IMR-90 (cell line): Measurements from ENCODE around the gene ESYT1. TPM values are rescaled to one million over a fixed set of nuclear protein-coding genes. Genes with fewer than 3 reads are reported as not detected.

Experiments used
- ATAC-seq: fragments of 200-7000 bp; cut with Tn5 transposase; 2 replicates; pipeline ENCODE4 v1.9.1; 2020; ENCODE audit warnings: low read depth, mild to moderate bottlenecking, moderate library complexity
- BruUV-seq: library from RNA; stranded (reverse); fragments of 400-500 nt; replicated peaks from 2 replicates; lab custom pipeline; 2021; lab: Mats Ljungman, UMichigan
- CTCF ChIA-PET: fragments of 300-600 bp; formaldehyde crosslinking; extraction: SDS; loops from one replicate; lab custom pipeline; 2021; ENCODE audit warnings: antibody characterized with exemption; lab: Yijun Ruan, JAX
- POLR2A ChIA-PET: fragments of 300-600 bp; sonication (Branson Sonifier 250); formaldehyde crosslinking; loops from one replicate; lab custom pipeline; 2022; ENCODE audit warnings: antibody characterized with exemption; ENCODE audit not compliant: unreplicated experiment; lab: Charles Lee
- DNase-seq: peaks from one replicate; pipeline ENCODE4 v3.0.0; 2013
- H2AFZ ChIP-seq: replicated peaks from 2 replicates; pipeline ENCODE3; 2013; ENCODE audit warnings: low read length, mild to moderate bottlenecking; ENCODE audit not compliant: poor library complexity
- H2AK5ac ChIP-seq: 2 replicates; pipeline ENCODE4 v1.6.1; 2013; ENCODE audit warnings: low read depth, low read length, inconsistent platforms
- H2AK9ac ChIP-seq: replicated peaks from 2 replicates; pipeline ENCODE3; 2013; ENCODE audit warnings: mild to moderate bottlenecking, low read depth, low read length, moderate library complexity; ENCODE audit not compliant: poor library complexity
- H2BK120ac ChIP-seq: 2 replicates; pipeline ENCODE4 v1.6.1; 2013; ENCODE audit warnings: low read depth, low read length, inconsistent platforms
- H2BK15ac ChIP-seq: 3 replicates; pipeline ENCODE4 v1.6.1; 2013; ENCODE audit warnings: low read depth, low read length, inconsistent platforms
- H2BK20ac ChIP-seq: 2 replicates; pipeline ENCODE4 v1.6.1; 2013; ENCODE audit warnings: low read depth, mild to moderate bottlenecking, inconsistent platforms, low read length, moderate library complexity
- H2BK5ac ChIP-seq: 2 replicates; pipeline ENCODE4 v1.6.1; 2013; ENCODE audit warnings: mild to moderate bottlenecking, low read depth, low read length, inconsistent platforms; ENCODE audit not compliant: poor library complexity, severe bottlenecking
- H3K14ac ChIP-seq: replicated peaks from 2 replicates; pipeline ENCODE4 v1.6.1; 2013; ENCODE audit warnings: low read depth, low read length, inconsistent platforms
- H3K18ac ChIP-seq: 2 replicates; pipeline ENCODE4 v1.6.1; 2013; ENCODE audit warnings: low read depth, low read length, control low read depth
- H3K23ac ChIP-seq: 2 replicates; pipeline ENCODE4 v1.6.1; 2013; ENCODE audit warnings: low read depth, low read length, inconsistent platforms
- H3K27ac ChIP-seq: 2 replicates; pipeline ENCODE4 v1.5.1; 2013; ENCODE audit warnings: mild to moderate bottlenecking, control low read depth, low read length; ENCODE audit not compliant: insufficient read depth
- H3K27me3 ChIP-seq: 2 replicates; pipeline ENCODE4 v1.6.1; 2013; ENCODE audit warnings: low read length; ENCODE audit not compliant: control insufficient read depth, insufficient read depth
- H3K36me3 ChIP-seq: 2 replicates; pipeline ENCODE4 v1.6.1; 2013; ENCODE audit warnings: low read length, mixed read lengths; ENCODE audit not compliant: control insufficient read depth, insufficient read depth
- H3K4ac ChIP-seq: 2 replicates; pipeline ENCODE4 v1.6.1; 2013; ENCODE audit warnings: low read depth, low read length, inconsistent platforms
- H3K4me1 ChIP-seq: 2 replicates; pipeline ENCODE4 v1.6.1; 2013; ENCODE audit warnings: low read length, mixed read lengths; ENCODE audit not compliant: control insufficient read depth, insufficient read depth
- H3K4me2 ChIP-seq: 2 replicates; pipeline ENCODE4 v1.6.1; 2013; ENCODE audit warnings: low read depth, mild to moderate bottlenecking, control low read depth, low read length, moderate library complexity
- H3K4me3 ChIP-seq: 2 replicates; pipeline ENCODE4 v1.5.1; 2013; ENCODE audit warnings: low read depth, mild to moderate bottlenecking, control low read depth, low read length, moderate library complexity; ENCODE audit not compliant: insufficient read depth
- H3K56ac ChIP-seq: 2 replicates; pipeline ENCODE4 v1.6.1; 2013; ENCODE audit warnings: low read length, inconsistent platforms; ENCODE audit not compliant: insufficient read depth; ENCODE audit errors: extremely low read depth
- H3K79me1 ChIP-seq, 2 experiments: 2 replicates each; pipeline ENCODE4 v1.6.1; 2013; ENCODE audit warnings: low read length in 2 of 2, inconsistent platforms in 1 of 2, low read depth in 1 of 2
- H3K9ac ChIP-seq: 2 replicates; pipeline ENCODE4 v1.6.1; 2013; ENCODE audit warnings: low read depth, low read length, control low read depth
- H3K9me1 ChIP-seq: 2 replicates; pipeline ENCODE4 v1.6.1; 2013; ENCODE audit warnings: low read length, inconsistent platforms; ENCODE audit not compliant: insufficient read depth
- H3K9me3 ChIP-seq: 2 replicates; pipeline ENCODE4 v1.6.1; 2013; ENCODE audit warnings: low read length; ENCODE audit not compliant: control insufficient read depth, insufficient read depth
- H4K20me1 ChIP-seq: 2 replicates; pipeline ENCODE4 v1.6.1; 2013; ENCODE audit warnings: low read length, inconsistent platforms; ENCODE audit not compliant: insufficient read depth
- H4K5ac ChIP-seq: 2 replicates; pipeline ENCODE4 v1.6.1; 2013; ENCODE audit warnings: mild to moderate bottlenecking, low read depth, low read length, control low read depth
- H4K8ac ChIP-seq, 2 experiments: 2 replicates each; pipeline ENCODE4 v1.6.1; 2013; ENCODE audit warnings: low read depth in 2 of 2, low read length in 2 of 2, control low read depth in 1 of 2, inconsistent platforms in 1 of 2
- H4K91ac ChIP-seq: 2 replicates; pipeline ENCODE4 v1.6.1; 2013; ENCODE audit warnings: low read depth, low read length, inconsistent platforms; ENCODE audit not compliant: insufficient read depth
- BHLHE40 ChIP-seq: fragments of 150-350 bp; IDR thresholded peaks from 2 replicates; pipeline ENCODE4 v1.6.1; 2016; ENCODE audit warnings: mild to moderate bottlenecking, low read depth, low read length
- FOS ChIP-seq: fragments of 150-350 bp; IDR thresholded peaks from 2 replicates; pipeline ENCODE4 v1.6.1; 2016; ENCODE audit warnings: low read depth, low read length
- NFE2L2 ChIP-seq: fragments of 150-350 bp; IDR thresholded peaks from 2 replicates; pipeline ENCODE4 v1.6.1; 2016; ENCODE audit warnings: low read depth, mild to moderate bottlenecking, low read length
- POLR2A ChIP-seq: IDR thresholded peaks from 2 replicates; pipeline ENCODE4 v1.6.1; 2012; ENCODE audit warnings: mild to moderate bottlenecking, low read depth, low read length
- RFX5 ChIP-seq: IDR thresholded peaks from 2 replicates; pipeline ENCODE4 v1.8.0; 2012; ENCODE audit warnings: low read depth, mild to moderate bottlenecking, low read length, moderate library complexity
- SMC3 ChIP-seq: fragments of 150-350 bp; IDR thresholded peaks from 2 replicates; pipeline ENCODE4 v1.6.1; 2016; ENCODE audit warnings: low read depth, mild to moderate bottlenecking, antibody characterized with exemption, low read length, moderate library complexity
- USF2 ChIP-seq: fragments of 150-350 bp; IDR thresholded peaks from 2 replicates; pipeline ENCODE4 v1.6.1; 2017; ENCODE audit warnings: mild to moderate bottlenecking, antibody characterized with exemption, low read length, low read depth
- WGBS, 2 experiments: methylation state at CpG; one replicate each; pipeline versions ENCODE4 v1.1.5 to v1.1.7; 2013; ENCODE audit warnings: missing lambda C conversion rate in 2 of 2; ENCODE audit not compliant: insufficient read length in 1 of 2; ENCODE audit errors: extremely low coverage in 2 of 2; 5-methylcytosine and 5-hydroxymethylcytosine counted together
- dilution Hi-C: fragments of 300-500 bp; cut with HindIII; formaldehyde crosslinking; loops from one replicate; pipeline ENCODE4 v1.14.3; 2018; ENCODE audit warnings: low sequenced_read_pairs; ENCODE audit not compliant: unreplicated experiment
- in situ Hi-C: fragments of 300-500 bp; cut with MboI; formaldehyde crosslinking; loops from 3 replicates; pipeline ENCODE4 v1.14.3; 2019; ENCODE audit warnings: low sequenced_read_pairs, inconsistent platforms, mixed read lengths
- intact Hi-C: fragments of 100-400 bp; cut with micrococcal nuclease; formaldehyde crosslinking; loops from 2 replicates; pipeline ENCODE4 v1.10.0; 2022
- polyA plus RNA-seq, 3 experiments: library from polyadenylated mRNA; depleted of rRNA; stranded (reverse); fragments of >200 nt; gene quantifications; 2 replicates each; pipeline ENCODE4 v1.2.3, GENCODE V29; 2012; ENCODE audit warnings: low replicate concordance in 1 of 3
- total RNA-seq: library from RNA; depleted of rRNA; stranded (reverse); fragments of >200 nt; gene quantifications from 2 replicates; pipeline ENCODE4 v1.2.3, GENCODE V29; 2012

ESYT1 gene
- total and polyA plus RNA-seq, 2 of the 4 experiments (the other 2 are of a cell fraction): 150 to 153 TPM

GRCh38 chr12:56137853-56138571 is 9.9 kb downstream of the ESYT1 start:
- DNase-seq (no peak), ATAC-seq (no peak)
- Histone ChIP-seq H3K9me3 (no peaks in the 10 kb centered on the region), H2AFZ (no peak overlapping the region), H3K18ac (no peak overlapping the region), H2BK120ac (no peak overlapping the region), H2BK5ac (no peak overlapping the region), H4K8ac (no peak overlapping the region), H3K36me3 (peaks cover 70% of the 10 kb centered on the region), H3K9ac (no peak overlapping the region), H3K27ac (no peak overlapping the region), H3K56ac (no peak overlapping the region), H2BK20ac (no peak overlapping the region), H2BK15ac (no peak overlapping the region), H2AK9ac (peak overlapping the region; percentile 61), H3K4ac (no peak overlapping the region), H3K27me3 (no peaks in the 10 kb centered on the region), H3K9me1 (peaks cover 7% of the 10 kb centered on the region; the same call in 1 of the 2 replicates), H4K5ac (no peak overlapping the region), H3K4me1 (no peaks in the 10 kb centered on the region), H3K14ac (no peak overlapping the region), H3K23ac (no peak overlapping the region), H2AK5ac (no peak overlapping the region), H4K91ac (no peak overlapping the region), H3K4me2 (no peak overlapping the region), H3K79me1 (peaks cover 15 to 27% of the 10 kb centered on the region in 2 experiments; a peak in 3 of 4 replicates), H4K20me1 (no peaks in the 10 kb centered on the region; the same call in 1 of the 2 replicates), H3K4me3 (no peak overlapping the region)
- BruUV-seq: TSS peak; percentile 83
- TF ChIP-seq FOS (no peak), BHLHE40 (no peak), SMC3 (no peak), NFE2L2 (no peak), USF2 (no peak), POLR2A (no peak), RFX5 (no peak)
- ChIA-PET CTCF (no interaction called here), POLR2A (interaction anchor here (0.7 kb wide), 1 partner anchor 31 kb away, joined by 3 read pairs; no protein-coding TSS in a partner anchor)
- WGBS, 2 experiments: 100% methylated on average over 1 of the region's 14 CpGs; no CpG with 5 or more reads in 1 of the 2 experiments
- in situ Hi-C loops (no loop called here), dilution Hi-C loops (no loop called here), intact Hi-C loops (no loop called here)
